Endothelial cell of umbilical vein (primary cell): Measurements from ENCODE around the gene ZC3H15. TPM values are rescaled to one million over a fixed set of nuclear protein-coding genes. Genes with fewer than 3 reads are reported as not detected.
A peak's percentile ranks its signal among the peaks of the same experiment; 100 is the strongest.

Source experiments
- BruUV-seq: library from RNA; stranded (reverse); fragments of 400-500 nt; replicated peaks from 2 replicates; lab custom pipeline; 2021; lab: Mats Ljungman, UMichigan
- CTCF ChIA-PET: fragments of 300-600, 350-600 bp; sonication (Branson Sonifier 250); formaldehyde crosslinking; loops from one replicate; lab custom pipeline; 2021; ENCODE audit warnings: antibody characterized with exemption, inconsistent platforms; lab: Charles Lee
- POLR2A ChIA-PET: fragments of 300-600, 350-600 bp; sonication (Branson Sonifier 250); formaldehyde crosslinking; loops from one replicate; lab custom pipeline; 2021; ENCODE audit warnings: antibody characterized with exemption, inconsistent platforms; lab: Charles Lee
- DNase-seq: peaks from one replicate; pipeline ENCODE4 v3.0.0-alpha.2; 2011; ENCODE audit warnings: low read depth, low spot score
- FAIRE-seq: peaks from 2 replicates; lab custom pipeline; 2011; peaks lifted over from hg19 to GRCh38; lab: Jason Lieb, UNC
- H2AFZ ChIP-seq: 2 replicates; pipeline ENCODE4 v1.6.0; 2012; ENCODE audit warnings: low read depth, low read length, control low read depth, inconsistent platforms
- H3K27ac ChIP-seq: 2 replicates; pipeline ENCODE4 v1.5.1; 2011; ENCODE audit warnings: low read depth, mild to moderate bottlenecking, control low read depth, low read length, moderate library complexity; ENCODE audit not compliant: insufficient read depth
- H3K27me3 ChIP-seq, 2 experiments: 2 replicates each; pipeline versions ENCODE4 v1.6.0 to v1.6.1; 2011; ENCODE audit warnings: low read length in 2 of 2, mixed read lengths in 1 of 2; ENCODE audit not compliant: control insufficient read depth in 2 of 2, insufficient read depth in 2 of 2
- H3K36me3 ChIP-seq, 2 experiments: 2 replicates in 1 of 2; 3 replicates in 1 of 2; pipeline ENCODE4 v1.5.1; 2011; ENCODE audit warnings: low read length in 2 of 2, mild to moderate bottlenecking in 1 of 2, moderate library complexity in 1 of 2; ENCODE audit not compliant: control insufficient read depth in 2 of 2, insufficient read depth in 2 of 2; ENCODE audit errors: extremely low read depth in 1 of 2
- H3K4me1 ChIP-seq: 3 replicates; pipeline ENCODE4 v1.5.1; 2011; ENCODE audit warnings: mild to moderate bottlenecking, low read length; ENCODE audit not compliant: control insufficient read depth, insufficient read depth; ENCODE audit errors: extremely low read depth
- H3K4me2 ChIP-seq: 2 replicates; pipeline ENCODE4 v1.6.1; 2011; ENCODE audit warnings: low read length, control low read depth, mixed read lengths; ENCODE audit not compliant: insufficient read depth
- H3K4me3 ChIP-seq, 3 experiments: fragments of 200-600 bp in 1 of 3; sonication (generic), shearing (Covaris generic) in 1 of 3; replicated peaks in 1 of 3; 2 replicates each; pipeline ENCODE4 v1.5.1; 2011 to 2016; ENCODE audit warnings: control low read depth in 3 of 3, low read length in 3 of 3, mild to moderate bottlenecking in 2 of 3, inconsistent platforms in 1 of 3, low read depth in 1 of 3, moderate library complexity in 1 of 3; ENCODE audit not compliant: insufficient read depth in 1 of 3
- H3K79me2 ChIP-seq: 2 replicates; pipeline ENCODE4 v1.6.0; 2012; ENCODE audit warnings: low read length, inconsistent platforms; ENCODE audit not compliant: control insufficient read depth, insufficient read depth
- H3K9ac ChIP-seq: replicated peaks from 2 replicates; pipeline ENCODE3; 2011; ENCODE audit warnings: low read length, control low read depth; ENCODE audit not compliant: insufficient read depth; ENCODE audit errors: extremely low read depth
- H3K9me1 ChIP-seq: replicated peaks from 3 replicates; pipeline ENCODE4 v1.6.0; 2011; ENCODE audit warnings: mild to moderate bottlenecking, low read length; ENCODE audit not compliant: control insufficient read depth, insufficient read depth; ENCODE audit errors: extremely low read depth
- H3K9me3 ChIP-seq: replicated peaks from 2 replicates; pipeline ENCODE4 v1.5.1; 2012; ENCODE audit warnings: low read length, inconsistent platforms; ENCODE audit not compliant: control insufficient read depth, insufficient read depth
- H4K20me1 ChIP-seq: replicated peaks from 2 replicates; pipeline ENCODE3; 2011; ENCODE audit warnings: mild to moderate bottlenecking, low read length; ENCODE audit not compliant: control insufficient read depth, insufficient read depth; ENCODE audit errors: extremely low read depth
- EZH2 ChIP-seq: IDR thresholded peaks from 2 replicates; pipeline ENCODE4 v1.6.1; 2012; ENCODE audit warnings: borderline replicate concordance, low read depth, mild to moderate bottlenecking, moderate library complexity, low read length, inconsistent platforms; ENCODE audit not compliant: severe bottlenecking
- FOS ChIP-seq: IDR thresholded peaks from 2 replicates; pipeline ENCODE4 v1.6.1; 2011; ENCODE audit warnings: mild to moderate bottlenecking, low read length, moderate library complexity, borderline replicate concordance; ENCODE audit not compliant: insufficient read depth
- GATA2 ChIP-seq: IDR thresholded peaks from 2 replicates; pipeline ENCODE4 v1.7.0; 2011; ENCODE audit warnings: low read depth, mild to moderate bottlenecking, moderate library complexity, mixed read lengths, low read length; ENCODE audit not compliant: insufficient read length, insufficient read depth
- JUN ChIP-seq: IDR thresholded peaks from 2 replicates; pipeline ENCODE4 v1.6.1; 2011; ENCODE audit warnings: borderline replicate concordance, low read depth; ENCODE audit not compliant: insufficient read length, insufficient read depth
- POLR2A ChIP-seq: IDR thresholded peaks from 2 replicates; pipeline ENCODE4 v1.6.1; 2012; ENCODE audit warnings: low read depth, mild to moderate bottlenecking, control low read depth, low read length
- POLR2AphosphoS5 ChIP-seq: IDR thresholded peaks from 2 replicates; pipeline ENCODE4 v1.6.1; 2012; ENCODE audit warnings: low read depth, mild to moderate bottlenecking, control low read depth, low read length, moderate library complexity; ENCODE audit not compliant: insufficient read depth
- dilution Hi-C: fragments of 300-500 bp; cut with MboI; formaldehyde crosslinking; loops from one replicate; pipeline ENCODE4 v1.15.0; 2019; ENCODE audit warnings: low sequenced_read_pairs; ENCODE audit not compliant: extremely low pct_ligation_motif_present
- intact Hi-C: fragments of 100-400 bp; cut with micrococcal nuclease; formaldehyde crosslinking; loops from one replicate; pipeline ENCODE4 v1.10.0; 2022
- polyA plus RNA-seq, 4 experiments: library from polyadenylated mRNA; depleted of rRNA in 3 of 4; stranded (reverse) in 3 of 4; unstranded in 1 of 4; fragments of >200 nt; gene quantifications; 2 replicates each; pipeline versions ENCODE4 v1.2.1 to v1.2.3, GENCODE V29; 2011 to 2012; ENCODE audit warnings: missing spikeins in 1 of 4
- total RNA-seq: library from RNA; stranded (reverse); gene quantifications from 2 replicates; pipeline ENCODE4 v1.2.3, GENCODE V29; 2021
- TF ChIP-seq, protein P1 (sequence below), 2 donors: IDR thresholded peaks; 1 replicate in 1 of 2; 2 replicates in 1 of 2; pipeline ENCODE4 v1.5.1; 2011; ENCODE audit warnings: low read length in 2 of 2, mild to moderate bottlenecking in 2 of 2, moderate library complexity in 2 of 2, control low read depth in 1 of 2, inconsistent platforms in 1 of 2, low read depth in 1 of 2; ENCODE audit not compliant: insufficient read depth in 1 of 2; ENCODE audit errors: extremely low read depth in 1 of 2

The ZC3H15 gene
- total and polyA plus RNA-seq, 2 donors (not counting 3 experiments of a cell fraction or from before 2014, with no cell fraction given) = 24.1 to 65.1 TPM

GRCh38 chr2:186544255-186544675, 58.2 kb downstream of the ZC3H15 start:
- H3K36me3 ChIP-seq = no peaks in the 10 kb centered on the region
- H3K9me3 ChIP-seq = no peaks in the 10 kb centered on the region
- ChIA-PET CTCF (interaction anchor here (0.7 to 1.8 kb wide), 9 partner anchors 10 to 98 kb away, joined by 3 to 9 read pairs (median 5); partner anchors contain the start of gene ITGAV), POLR2A (interaction anchor here (2.0 kb wide), 1 partner anchor 45 kb away, joined by 9 read pairs; the partner anchor contains the start of gene ITGAV)
- no peaks in the 10 kb centered on the region for H3K79me2 ChIP-seq
- TF ChIP-seq EZH2 (no peak), POLR2A (peak; percentile 31), JUN (peak; percentile 91), POLR2AphosphoS5 (peak; percentile 83), GATA2 (peak; percentile 90), FOS (peak; percentile 72)
- TF ChIP-seq, protein P1, sequence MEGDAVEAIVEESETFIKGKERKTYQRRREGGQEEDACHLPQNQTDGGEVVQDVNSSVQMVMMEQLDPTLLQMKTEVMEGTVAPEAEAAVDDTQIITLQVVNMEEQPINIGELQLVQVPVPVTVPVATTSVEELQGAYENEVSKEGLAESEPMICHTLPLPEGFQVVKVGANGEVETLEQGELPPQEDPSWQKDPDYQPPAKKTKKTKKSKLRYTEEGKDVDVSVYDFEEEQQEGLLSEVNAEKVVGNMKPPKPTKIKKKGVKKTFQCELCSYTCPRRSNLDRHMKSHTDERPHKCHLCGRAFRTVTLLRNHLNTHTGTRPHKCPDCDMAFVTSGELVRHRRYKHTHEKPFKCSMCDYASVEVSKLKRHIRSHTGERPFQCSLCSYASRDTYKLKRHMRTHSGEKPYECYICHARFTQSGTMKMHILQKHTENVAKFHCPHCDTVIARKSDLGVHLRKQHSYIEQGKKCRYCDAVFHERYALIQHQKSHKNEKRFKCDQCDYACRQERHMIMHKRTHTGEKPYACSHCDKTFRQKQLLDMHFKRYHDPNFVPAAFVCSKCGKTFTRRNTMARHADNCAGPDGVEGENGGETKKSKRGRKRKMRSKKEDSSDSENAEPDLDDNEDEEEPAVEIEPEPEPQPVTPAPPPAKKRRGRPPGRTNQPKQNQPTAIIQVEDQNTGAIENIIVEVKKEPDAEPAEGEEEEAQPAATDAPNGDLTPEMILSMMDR (IDR thresholded peaks at IDR 0.05; ENCODE audit: extremely low read depth in 1 of 2, insufficient read depth in 1 of 2, low read depth in 1 of 2, low read length in 2 of 2) = no peak
- peak overlapping the region in 1 of 3 experiments; percentile 15 for H3K4me3 ChIP-seq
- peaks cover 35% of the 10 kb centered on the region for H3K4me1 ChIP-seq
- FAIRE-seq (peak; percentile 84), DNase-seq (peak; percentile 98)
- intact Hi-C loops = loop anchor here (1.0 to 2.0 kb wide), 3 partner anchors 31 to 46 kb away; partner anchors contain the start of gene ITGAV
- BruUV-seq = no TSS peak
- dilution Hi-C loops = no loop called here
- H4K20me1 ChIP-seq = no peaks in the 10 kb centered on the region
- H3K9me1 ChIP-seq = no peaks in the 10 kb centered on the region
- peak overlapping the region; percentile 96 for H3K4me2 ChIP-seq
- H3K27ac ChIP-seq = peak overlapping the region; percentile 98
- H3K9ac ChIP-seq = peak overlapping the region; percentile 94
- H2AFZ ChIP-seq = peak overlapping the region; percentile 14
- no peaks in the 10 kb centered on the region for H3K27me3 ChIP-seq
